ENCODE results near the gene STYK1. TPM values are rescaled to one million over a fixed set of nuclear protein-coding genes. Genes with fewer than 3 reads are reported as not detected.
A peak's percentile ranks its signal among the peaks of the same experiment; 100 is the strongest.

STYK1 gene
- 3.4 TPM for polyA plus RNA-seq (2013)

- DNase-seq = peak; percentile 96 to 98 (median 97)
- Histone ChIP-seq H3K36me3 (ENCODE audit: control insufficient read depth in 4 of 4, insufficient read depth in 4 of 4, low read length in 3 of 4) (no peaks in the 10 kb centered on the region), H3K27me3 (replicated peaks in 2 of 5; ENCODE audit: control insufficient read depth in 4 of 5, insufficient read depth in 5 of 5, low read length in 4 of 5) (no peaks in the 10 kb centered on the region), H3K9me3 (ENCODE audit: control extremely low read depth in 1 of 5, control insufficient read depth in 4 of 5, insufficient read depth in 2 of 5, low read depth in 1 of 5, low read length in 4 of 5) (peaks cover 0 to 6% (median 0%) of the 10 kb centered on the region in 5 experiments), H3K27ac (ENCODE audit: insufficient read depth in 1 of 2, low read depth in 1 of 2, low read length in 2 of 2, poor library complexity in 1 of 2, severe bottlenecking in 2 of 2) (peak within 1 kb of the TSS; percentile 60 to 78), H3K4me1 (ENCODE audit: control extremely low read depth in 1 of 4, control insufficient read depth in 4 of 4, insufficient read depth in 4 of 4, low read length in 3 of 4) (peaks cover 4 to 38% (median 27%) of the 10 kb centered on the region in 4 experiments), H3K4me3 (ENCODE audit: control insufficient read depth in 1 of 7, extremely low read depth in 1 of 7, insufficient read depth in 4 of 7, low read depth in 2 of 7, low read length in 6 of 7) (peak within 1 kb of the TSS; percentile 8 to 75 (median 65))
- ChIA-PET CTCF (interaction anchor here (0.7 to 2.7 kb wide), 6 partner anchors 23 to 437 kb away, joined by 3 to 13 read pairs (median 3); partner anchors contain the start of gene MAGOHB), POLR2A (interaction anchor here (1.4 kb wide), 1 partner anchor 60 kb away, joined by 4 read pairs; the partner anchor contains the start of gene MAGOHB)
- under 1% methylated on average over 23 of the region's 35 CpGs for WGBS (ENCODE audit: insufficient coverage)
Observed at GRCh38 chr12:10673659-10674384, at the start of gene STYK1. Gene STYK1, minus strand, starts transcription at chr12:10674052. Its CDS starts 39,434 bp downstream, at chr12:10634618.

GRCh38 chr12:10722905-10723746 lies 49.3 kb upstream of the STYK1 start, which contains the start of gene YBX3:
Gene YBX3, minus strand, starts transcription at chr12:10723323. Its CDS starts 212 bp downstream, at chr12:10723111.
- under 1% methylated on average over 60 of the region's 95 CpGs for WGBS (ENCODE audit: insufficient coverage)
- Histone ChIP-seq H3K36me3 (ENCODE audit: control insufficient read depth in 4 of 4, insufficient read depth in 4 of 4, low read length in 3 of 4) (peaks cover 4 to 16% (median 5%) of the 10 kb centered on the region in 4 experiments), H3K27ac (ENCODE audit: insufficient read depth in 1 of 2, low read depth in 1 of 2, low read length in 2 of 2, poor library complexity in 1 of 2, severe bottlenecking in 2 of 2) (peak within 1 kb of the TSS; percentile 97 to 98), H3K4me1 (ENCODE audit: control extremely low read depth in 1 of 4, control insufficient read depth in 4 of 4, insufficient read depth in 4 of 4, low read length in 3 of 4) (peaks cover 10 to 51% (median 38%) of the 10 kb centered on the region in 4 experiments), H3K27me3 (replicated peaks in 2 of 5; ENCODE audit: control insufficient read depth in 4 of 5, insufficient read depth in 5 of 5, low read length in 4 of 5) (no peaks in the 10 kb centered on the region), H3K4me3 (ENCODE audit: control insufficient read depth in 1 of 7, extremely low read depth in 1 of 7, insufficient read depth in 4 of 7, low read depth in 2 of 7, low read length in 6 of 7) (peak within 1 kb of the TSS; percentile 87 to 99 (median 94)), H3K9me3 (ENCODE audit: control extremely low read depth in 1 of 5, control insufficient read depth in 4 of 5, insufficient read depth in 2 of 5, low read depth in 1 of 5, low read length in 4 of 5) (no peaks in the 10 kb centered on the region)
- POLR2A ChIA-PET = interaction anchor here (0.5 to 1.3 kb wide), 4 partner anchors 10 to 515 kb away, joined by 3 to 4 read pairs (median 4); no protein-coding TSS in a partner anchor
- DNase-seq = peak; percentile 72 to 85 (median 80)
- CTCF ChIA-PET = interaction anchor here (0.7 to 2.0 kb wide), 6 partner anchors 11 to 1774 kb away, joined by 3 to 5 read pairs (median 3); partner anchors contain the start of gene M6PR

- Histone ChIP-seq H3K27ac (ENCODE audit: insufficient read depth in 1 of 2, low read depth in 1 of 2, low read length in 2 of 2, poor library complexity in 1 of 2, severe bottlenecking in 2 of 2) (peak overlapping the region; percentile 97 to 98), H3K4me1 (ENCODE audit: control extremely low read depth in 1 of 4, control insufficient read depth in 4 of 4, insufficient read depth in 4 of 4, low read length in 3 of 4) (peaks cover 10 to 58% (median 45%) of the 10 kb centered on the region in 4 experiments), H3K4me3 (ENCODE audit: control insufficient read depth in 1 of 7, extremely low read depth in 1 of 7, insufficient read depth in 4 of 7, low read depth in 2 of 7, low read length in 6 of 7) (peak overlapping the region; percentile 87 to 99 (median 94)), H3K36me3 (ENCODE audit: control insufficient read depth in 4 of 4, insufficient read depth in 4 of 4, low read length in 3 of 4) (peaks cover 5 to 22% (median 6%) of the 10 kb centered on the region in 4 experiments), H3K9me3 (ENCODE audit: control extremely low read depth in 1 of 5, control insufficient read depth in 4 of 5, insufficient read depth in 2 of 5, low read depth in 1 of 5, low read length in 4 of 5) (no peaks in the 10 kb centered on the region), H3K27me3 (replicated peaks in 2 of 5; ENCODE audit: control insufficient read depth in 4 of 5, insufficient read depth in 5 of 5, low read length in 4 of 5) (no peaks in the 10 kb centered on the region)
- DNase-seq = peak; percentile 52 to 82 (median 70)
- CTCF ChIA-PET = no interaction called here
- POLR2A ChIA-PET = interaction anchor here (0.5 to 1.3 kb wide), 2 partner anchors 11 to 14 kb away, joined by 3 to 4 read pairs; no protein-coding TSS in a partner anchor
- WGBS (ENCODE audit: insufficient coverage) = 0% methylated on average over 29 of the region's 36 CpGs
Observed at GRCh38 chr12:10722502-10722904, 48.7 kb upstream of the STYK1 start.

GRCh38 chr12:10721651-10722501 lies 48.0 kb upstream of the STYK1 start:
- H3K9me3 ChIP-seq (ENCODE audit: control extremely low read depth in 1 of 5, control insufficient read depth in 4 of 5, insufficient read depth in 2 of 5, low read depth in 1 of 5, low read length in 4 of 5) = no peaks in the 10 kb centered on the region
- peaks cover 10 to 60% (median 48%) of the 10 kb centered on the region in 4 experiments for H3K4me1 ChIP-seq (ENCODE audit: control extremely low read depth in 1 of 4, control insufficient read depth in 4 of 4, insufficient read depth in 4 of 4, low read length in 3 of 4)
- ChIA-PET POLR2A (interaction anchor here (1.3 kb wide), 1 partner anchor 13 kb away, joined by 3 read pairs; no protein-coding TSS in a partner anchor), CTCF (no interaction called here)
- peak overlapping the region; percentile 97 to 98 for H3K27ac ChIP-seq (ENCODE audit: insufficient read depth in 1 of 2, low read depth in 1 of 2, low read length in 2 of 2, poor library complexity in 1 of 2, severe bottlenecking in 2 of 2)
- H3K36me3 ChIP-seq (ENCODE audit: control insufficient read depth in 4 of 4, insufficient read depth in 4 of 4, low read length in 3 of 4) = peaks cover 5 to 27% (median 8%) of the 10 kb centered on the region in 4 experiments
- WGBS (ENCODE audit: insufficient coverage) = 0% methylated on average over 23 of the region's 26 CpGs
- peak; percentile 97 to 99 (median 99) for DNase-seq
- peak overlapping the region; percentile 87 to 99 (median 94) for H3K4me3 ChIP-seq (ENCODE audit: control insufficient read depth in 1 of 7, extremely low read depth in 1 of 7, insufficient read depth in 4 of 7, low read depth in 2 of 7, low read length in 6 of 7)
- H3K27me3 ChIP-seq (replicated peaks in 2 of 5; ENCODE audit: control insufficient read depth in 4 of 5, insufficient read depth in 5 of 5, low read length in 4 of 5) = no peaks in the 10 kb centered on the region

- Histone ChIP-seq H3K9me3 (ENCODE audit: control extremely low read depth in 1 of 5, control insufficient read depth in 4 of 5, insufficient read depth in 2 of 5, low read depth in 1 of 5, low read length in 4 of 5) (no peaks in the 10 kb centered on the region), H3K36me3 (ENCODE audit: control insufficient read depth in 4 of 4, insufficient read depth in 4 of 4, low read length in 3 of 4) (peaks cover 5 to 34% (median 15%) of the 10 kb centered on the region in 4 experiments), H3K27ac (ENCODE audit: insufficient read depth in 1 of 2, low read depth in 1 of 2, low read length in 2 of 2, poor library complexity in 1 of 2, severe bottlenecking in 2 of 2) (peak overlapping the region; percentile 97 to 98), H3K27me3 (replicated peaks in 2 of 5; ENCODE audit: control insufficient read depth in 4 of 5, insufficient read depth in 5 of 5, low read length in 4 of 5) (no peaks in the 10 kb centered on the region), H3K4me3 (ENCODE audit: control insufficient read depth in 1 of 7, extremely low read depth in 1 of 7, insufficient read depth in 4 of 7, low read depth in 2 of 7, low read length in 6 of 7) (peak overlapping the region in 6 of 7 experiments; percentile 92 to 99 (median 96)), H3K4me1 (ENCODE audit: control extremely low read depth in 1 of 4, control insufficient read depth in 4 of 4, insufficient read depth in 4 of 4, low read length in 3 of 4) (peaks cover 10 to 61% (median 49%) of the 10 kb centered on the region in 4 experiments)
- 17% methylated on average over 2 of the region's 3 CpGs for WGBS (ENCODE audit: insufficient coverage)
- CTCF ChIA-PET = interaction anchor here (1.5 kb wide), 1 partner anchor 10 kb away, joined by 5 read pairs; no protein-coding TSS in a partner anchor
- no peak for DNase-seq
- POLR2A ChIA-PET = no interaction called here
Observed at GRCh38 chr12:10720974-10721650, 47.3 kb upstream of the STYK1 start.

All from common myeloid progenitor, CD34-positive (primary cell).